ENCODE data around the gene KDM8.
A peak's percentile ranks its signal among the peaks of the same experiment; 100 is the strongest.
"Not testable (repeated sequence)": the region's sequence is repeated elsewhere in the genome, so short reads cannot be mapped to it uniquely, and the experiment has no call there.

The KDM8 gene

GRCh38 chr16:27245276-27246172 is 42.2 kb downstream of the KDM8 start:
- no peak for DNase-seq

- no peak for DNase-seq
Observed at GRCh38 chr16:27246439-27246838, 43.1 kb downstream of the KDM8 start.

GRCh38 chr16:27247076-27247475 is 43.8 kb downstream of the KDM8 start:
- DNase-seq: not testable (repeated sequence)

- DNase-seq: no peak
Observed at GRCh38 chr16:27248036-27248435, 44.7 kb downstream of the KDM8 start.

- DNase-seq: not testable (repeated sequence)
Observed at GRCh38 chr16:27248886-27249285, 45.6 kb downstream of the KDM8 start.

GRCh38 chr16:27251541-27252205 is 48.3 kb downstream of the KDM8 start:
- DNase-seq: no peak

- DNase-seq: no peak
Observed at GRCh38 chr16:27252206-27252585, 48.9 kb downstream of the KDM8 start.

- DNase-seq: no peak
Observed at GRCh38 chr16:27253526-27253930, 50.2 kb downstream of the KDM8 start.

GRCh38 chr16:27254262-27254811 is 51.0 kb downstream of the KDM8 start:
- DNase-seq: no peak

- DNase-seq: no peak
Observed at GRCh38 chr16:27256861-27257260, 53.5 kb downstream of the KDM8 start.

GRCh38 chr16:27257271-27257670 is 53.9 kb downstream of the KDM8 start:
- no peak for DNase-seq

- no peak for DNase-seq
Observed at GRCh38 chr16:27258241-27258734, 55.0 kb downstream of the KDM8 start.

GRCh38 chr16:27259710-27260109 is 56.4 kb downstream of the KDM8 start:
- DNase-seq: no peak

- not testable (repeated sequence) for DNase-seq
Observed at GRCh38 chr16:27262904-27263423, 59.6 kb downstream of the KDM8 start.

GRCh38 chr16:27264151-27264550 is 60.8 kb downstream of the KDM8 start:
- DNase-seq: no peak

- DNase-seq: no peak
Observed at GRCh38 chr16:27265982-27266381, 62.7 kb downstream of the KDM8 start.

- DNase-seq: no peak
Observed at GRCh38 chr16:27267037-27267677, 63.8 kb downstream of the KDM8 start.

- peak; percentile 70 for DNase-seq
Observed at GRCh38 chr16:27268376-27269299, 65.3 kb downstream of the KDM8 start, which contains the start of gene NSMCE1. Gene NSMCE1 (minus strand): TSS chr16:27268772. CDS start chr16:27257570, 11,202 bp downstream.

GRCh38 chr16:27269300-27270150 is 66.2 kb downstream of the KDM8 start:
- DNase-seq: no peak

GRCh38 chr16:27270349-27270748 is 67.0 kb downstream of the KDM8 start:
- no peak for DNase-seq
